Aorta (tissue), 5 donors: ENCODE results near the gene FAM47A. TPM values are rescaled to one million over a fixed set of nuclear protein-coding genes. Genes with fewer than 3 reads are reported as not detected.

Source experiments
- ATAC-seq: fragments of 200-7000 bp; cut with Tn5 transposase; one replicate; pipeline ENCODE4 v1.9.1; 2022; ENCODE audit warnings: moderate library complexity; ENCODE audit not compliant: low FRiP score
- DNase-seq, 2 donors: peaks; one replicate each; pipeline ENCODE4 v3.0.0-alpha.2; 2020
- H3K27ac ChIP-seq, 2 donors: one replicate each; pipeline ENCODE4 v1.5.1; 2013; ENCODE audit warnings: low read length in 2 of 2, mild to moderate bottlenecking in 2 of 2, moderate library complexity in 2 of 2, control low read depth in 1 of 2, inconsistent platforms in 1 of 2, low read depth in 1 of 2
- H3K27me3 ChIP-seq, 2 donors: one replicate each; pipeline ENCODE4 v1.6.1; 2013; ENCODE audit warnings: control low read depth in 1 of 2, low read length in 1 of 2, mild to moderate bottlenecking in 1 of 2, moderate library complexity in 1 of 2; ENCODE audit not compliant: insufficient read depth in 2 of 2, control insufficient read depth in 1 of 2
- H3K36me3 ChIP-seq, 2 donors: one replicate each; pipeline ENCODE4 v1.6.1; 2013; ENCODE audit warnings: control low read depth in 1 of 2, low read length in 1 of 2, mild to moderate bottlenecking in 1 of 2; ENCODE audit not compliant: insufficient read depth in 2 of 2, control insufficient read depth in 1 of 2
- H3K4me1 ChIP-seq, 2 donors: one replicate each; pipeline ENCODE4 v1.6.1; 2013; ENCODE audit warnings: low read length in 2 of 2, control low read depth in 1 of 2, mild to moderate bottlenecking in 1 of 2, moderate library complexity in 1 of 2; ENCODE audit not compliant: insufficient read depth in 2 of 2, control insufficient read depth in 1 of 2
- H3K4me3 ChIP-seq, 2 donors: one replicate each; pipeline ENCODE4 v1.5.1; 2013; ENCODE audit warnings: low read length in 2 of 2, control low read depth in 1 of 2, mild to moderate bottlenecking in 1 of 2
- H3K9me3 ChIP-seq: one replicate; pipeline ENCODE4 v1.6.1; 2013; ENCODE audit warnings: mild to moderate bottlenecking, low read length; ENCODE audit not compliant: control insufficient read depth
- WGBS, 2 donors: extraction: QIAGEN DNeasy Blood & Tissue Kit; methylation state at CpG; one replicate each; pipeline ENCODE4 v1.1.7; 2013; 5-methylcytosine and 5-hydroxymethylcytosine counted together
- intact Hi-C, 2 donors: fragments of 100-400 bp; cut with DNase I; formaldehyde crosslinking; loops; one replicate each; pipeline versions ENCODE4 v1.14.2 to v1.15.0; 2022
- polyA plus RNA-seq, 2 donors: library from polyadenylated mRNA; stranded (reverse); fragments of 200-250 nt; gene quantifications; one replicate each; pipeline ENCODE4 v1.2.3, GENCODE V29; 2013
- total RNA-seq, 2 donors: library from RNA; stranded (reverse); fragmentation: NEBNext Ultra II Directional; extraction: Animal tissue kit (Norgen Biotek cat#: 25700); gene quantifications; one replicate each; pipeline ENCODE4 v1.2.1, GENCODE V29; 2021
- donor health status: healthy with polysubstance abuse.
- donor health status: Bipolar disorder and iron deficiency.
- donor health status: DM: no; HTN: no; CAD: no.
- donor health status: DM: no; HTN: no; CAD: no.
- donor health status: DM: yes; HTN: yes; CAD: no.

Gene FAM47A
- total and polyA plus RNA-seq, 4 donors: not detected

DNA sequence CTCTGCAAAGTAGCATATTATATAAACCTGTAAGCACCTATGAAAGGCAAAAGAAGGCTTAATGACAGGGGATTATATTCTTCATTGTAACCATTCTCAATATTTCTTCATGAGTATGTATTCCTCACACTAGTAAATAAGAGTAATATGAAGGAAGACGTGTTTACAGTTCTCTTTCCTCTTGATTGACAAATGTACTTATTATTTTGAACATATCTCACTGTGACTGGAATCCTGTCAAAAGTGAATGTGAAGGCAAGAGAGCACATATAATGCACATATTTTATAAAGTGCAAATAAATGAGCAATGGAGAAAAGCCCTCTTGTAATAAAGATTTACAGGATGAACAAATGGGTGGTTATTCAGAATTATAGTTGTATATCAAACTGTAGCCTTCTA, 19.7 kb downstream of the FAM47A start:
- intact Hi-C loops: no loop called here
- ATAC-seq: no peak
- Histone ChIP-seq H3K27ac (no peak overlapping the region), H3K36me3 (no peaks in the 10 kb centered on the region), H3K4me1 (no peaks in the 10 kb centered on the region), H3K27me3 (no peaks in the 10 kb centered on the region), H3K9me3 (no peaks in the 10 kb centered on the region), H3K4me3 (no peak overlapping the region)
- 39 to 78% methylated on average over 1 of the region's 1 CpG for WGBS, 2 donors
- DNase-seq: no peak
